ENCODE data around the gene RHOA.
"Not testable (repeated sequence)": the region's sequence is repeated elsewhere in the genome, so short reads cannot be mapped to it uniquely, and the experiment has no call there.

RHOA gene

GRCh38 chr3:49358217-49358883, 53.4 kb downstream of the RHOA start, which contains the start of gene GPX1:
TSS of gene GPX1 (minus strand) at chr3:49358353. CDS start at chr3:49358278, 75 bp downstream.
- DNase-seq = peak; percentile 83

- DNase-seq = peak; percentile 63
Observed at GRCh38 chr3:49357443-49358216, 54.1 kb downstream of the RHOA start.

- not testable (repeated sequence) for DNase-seq
Observed at GRCh38 chr3:49357095-49357442, 54.7 kb downstream of the RHOA start.

- no peak for DNase-seq
Observed at GRCh38 chr3:49352890-49353421, 58.8 kb downstream of the RHOA start.

GRCh38 chr3:49352281-49352680, 59.5 kb downstream of the RHOA start:
- DNase-seq = no peak

- DNase-seq = no peak
Observed at GRCh38 chr3:49351521-49352011, 60.2 kb downstream of the RHOA start.

GRCh38 chr3:49349348-49350114, 62.2 kb downstream of the RHOA start:
- no peak for DNase-seq

GRCh38 chr3:49348361-49348760, 63.4 kb downstream of the RHOA start:
- not testable (repeated sequence) for DNase-seq

GRCh38 chr3:49346797-49347251, 65.0 kb downstream of the RHOA start:
- DNase-seq = no peak

GRCh38 chr3:49343163-49343562, 68.6 kb downstream of the RHOA start:
- DNase-seq = no peak

- DNase-seq = no peak
Observed at GRCh38 chr3:49341996-49342395, 69.8 kb downstream of the RHOA start.

GRCh38 chr3:49339941-49340800, 71.6 kb downstream of the RHOA start, which contains the start of gene USP4:
TSS of gene USP4 (minus strand) at chr3:49340053. CDS start at chr3:49340024, 29 bp downstream.
- peak; percentile 92 for DNase-seq

GRCh38 chr3:49339581-49339940, 72.2 kb downstream of the RHOA start:
- peak; percentile 53 for DNase-seq

- DNase-seq = no peak
Observed at GRCh38 chr3:49333916-49334633, 77.7 kb downstream of the RHOA start.

- no peak for DNase-seq
Observed at GRCh38 chr3:49333091-49333490, 78.7 kb downstream of the RHOA start.

- no peak for DNase-seq
Observed at GRCh38 chr3:49329186-49329585, 82.6 kb downstream of the RHOA start.

GRCh38 chr3:49328350-49328749, 83.4 kb downstream of the RHOA start:
- DNase-seq = not testable (repeated sequence)

GRCh38 chr3:49327485-49327884, 84.3 kb downstream of the RHOA start:
- DNase-seq = no peak

- no peak for DNase-seq
Observed at GRCh38 chr3:49324768-49325167, 87.0 kb downstream of the RHOA start.

GRCh38 chr3:49316696-49317457, 94.9 kb downstream of the RHOA start:
- DNase-seq = no peak

All from activated CD4-positive, CD25-positive, alpha-beta regulatory T cell treated with anti-CD3 and anti-CD28 coated beads, Interleukin-2, amount 50 U/mL, for 72 hours (primary cell).